ENCODE results near the gene JAGN1.

GRCh38 chr3:9891072-9891622 lies 737 bp downstream of the JAGN1 start:
- TF ChIP-seq CTCF (IDR thresholded peaks at IDR 0.05): no peak
- no peak for TF ChIP-seq YY1 (IDR thresholded peaks at IDR 0.05; ENCODE audit: low read depth)
- no peak for TF ChIP-seq MXI1 (IDR thresholded peaks at IDR 0.05; ENCODE audit: low read depth, low read length)
- no peak for TF ChIP-seq EZH2phosphoT487 (IDR thresholded peaks at IDR 0.05; ENCODE audit: borderline replicate concordance, low read depth)
- TF ChIP-seq RCOR1 (IDR thresholded peaks at IDR 0.05; ENCODE audit: low read length): no peak
